ENCODE data around the gene RNF135.

GRCh38 chr17:30965686-30966085, 5.2 kb upstream of the RNF135 start:
- TF ChIP-seq CTCF (IDR thresholded peaks at IDR 0.05) (no peak), POLR2A (IDR thresholded peaks at IDR 0.05) (no peak)
